VCaP (cell line): ENCODE results near the gene TENM4.

Experiments used
- H3K27ac ChIP-seq: fragments of 450-650 bp; 2 replicates; pipeline ENCODE4 v1.5.1; 2017
- TF ChIP-seq, protein P1 (sequence below): fragments of 450-650 bp; conservative IDR thresholded peaks from 2 replicates; pipeline ENCODE4 v1.5.1; 2017; ENCODE audit warnings: mild to moderate bottlenecking, moderate library complexity

The TENM4 gene

DNA sequence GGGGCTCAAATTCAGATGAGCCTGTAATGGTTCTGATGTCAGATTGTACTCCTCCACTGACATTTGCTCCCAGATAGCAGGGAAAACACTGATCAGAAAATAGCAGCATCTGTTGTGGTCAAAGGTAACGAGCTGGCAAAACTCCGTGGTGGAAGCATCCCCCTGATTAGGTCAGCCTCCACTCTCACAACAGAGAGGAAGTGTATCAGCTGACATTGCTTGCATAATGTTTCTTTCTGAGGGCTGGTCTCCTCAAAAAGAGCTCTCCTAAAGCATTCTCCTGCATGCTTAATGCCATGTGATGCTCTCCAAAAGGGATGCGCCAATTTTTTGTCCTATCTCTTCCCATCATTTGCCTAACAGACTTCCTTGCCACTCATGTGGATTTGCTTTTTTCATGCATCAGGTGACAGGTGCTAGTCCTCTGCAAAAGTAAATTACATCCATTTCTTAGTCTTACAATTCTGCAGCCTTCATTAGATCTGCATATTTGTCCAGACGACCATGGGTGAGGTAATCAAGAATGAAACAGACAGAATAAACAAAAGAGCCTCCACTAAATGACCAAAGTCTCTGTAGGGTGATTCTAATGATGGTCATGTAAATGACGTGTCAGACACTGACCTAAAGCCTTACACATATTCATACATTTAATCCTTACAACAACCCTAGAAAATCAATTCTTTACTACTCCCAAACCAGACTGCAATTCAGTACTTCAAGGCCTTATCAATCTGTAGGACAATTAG lies 6.4 kb upstream of the TENM4 start:
- TF ChIP-seq, protein P1, sequence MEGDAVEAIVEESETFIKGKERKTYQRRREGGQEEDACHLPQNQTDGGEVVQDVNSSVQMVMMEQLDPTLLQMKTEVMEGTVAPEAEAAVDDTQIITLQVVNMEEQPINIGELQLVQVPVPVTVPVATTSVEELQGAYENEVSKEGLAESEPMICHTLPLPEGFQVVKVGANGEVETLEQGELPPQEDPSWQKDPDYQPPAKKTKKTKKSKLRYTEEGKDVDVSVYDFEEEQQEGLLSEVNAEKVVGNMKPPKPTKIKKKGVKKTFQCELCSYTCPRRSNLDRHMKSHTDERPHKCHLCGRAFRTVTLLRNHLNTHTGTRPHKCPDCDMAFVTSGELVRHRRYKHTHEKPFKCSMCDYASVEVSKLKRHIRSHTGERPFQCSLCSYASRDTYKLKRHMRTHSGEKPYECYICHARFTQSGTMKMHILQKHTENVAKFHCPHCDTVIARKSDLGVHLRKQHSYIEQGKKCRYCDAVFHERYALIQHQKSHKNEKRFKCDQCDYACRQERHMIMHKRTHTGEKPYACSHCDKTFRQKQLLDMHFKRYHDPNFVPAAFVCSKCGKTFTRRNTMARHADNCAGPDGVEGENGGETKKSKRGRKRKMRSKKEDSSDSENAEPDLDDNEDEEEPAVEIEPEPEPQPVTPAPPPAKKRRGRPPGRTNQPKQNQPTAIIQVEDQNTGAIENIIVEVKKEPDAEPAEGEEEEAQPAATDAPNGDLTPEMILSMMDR = no peak
- no peak overlapping the region for H3K27ac ChIP-seq

DNA sequence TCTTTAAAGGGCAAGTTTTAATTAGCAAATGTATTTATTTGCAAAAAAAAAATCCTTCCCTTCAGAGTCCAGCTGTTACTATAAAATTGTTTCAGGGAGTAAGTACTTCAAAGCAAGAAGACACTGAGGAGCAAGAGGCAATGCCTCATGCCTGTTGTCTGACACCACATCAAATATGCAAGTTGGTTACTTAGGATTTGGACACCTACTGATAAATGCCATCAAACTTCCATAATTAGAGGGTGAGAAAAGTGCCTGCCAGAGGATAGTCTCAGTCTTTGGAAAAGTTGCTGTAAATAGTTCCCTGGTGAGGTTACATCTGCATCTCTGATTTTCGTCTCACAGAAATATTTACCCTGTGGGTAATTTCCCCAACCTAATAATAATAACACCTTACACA lies 4.1 kb upstream of the TENM4 start:
- TF ChIP-seq, protein P1 = no peak
- no peak overlapping the region for H3K27ac ChIP-seq

DNA sequence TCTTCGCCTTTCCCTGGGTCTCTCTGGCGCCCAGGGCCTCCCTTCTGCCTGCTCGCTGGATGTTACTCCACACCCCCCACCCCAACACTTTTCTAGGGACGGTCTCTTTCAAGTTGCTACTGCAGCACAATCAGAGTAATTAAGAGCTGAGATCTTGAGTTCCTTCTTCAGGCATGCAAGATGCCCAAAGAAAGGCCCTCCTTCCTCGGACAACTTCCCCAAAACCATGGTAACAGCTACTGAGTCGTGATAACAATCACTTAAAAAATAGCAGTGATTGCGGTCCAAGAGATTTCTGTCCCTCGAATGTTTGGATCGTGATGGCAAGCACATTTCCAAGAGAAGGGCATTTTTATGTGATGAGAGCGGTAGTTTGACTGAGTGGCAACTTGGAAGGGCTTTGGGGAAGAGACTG lies 638 bp upstream of the TENM4 start:
- TF ChIP-seq, protein P1 = no peak
- no peak overlapping the region for H3K27ac ChIP-seq

DNA sequence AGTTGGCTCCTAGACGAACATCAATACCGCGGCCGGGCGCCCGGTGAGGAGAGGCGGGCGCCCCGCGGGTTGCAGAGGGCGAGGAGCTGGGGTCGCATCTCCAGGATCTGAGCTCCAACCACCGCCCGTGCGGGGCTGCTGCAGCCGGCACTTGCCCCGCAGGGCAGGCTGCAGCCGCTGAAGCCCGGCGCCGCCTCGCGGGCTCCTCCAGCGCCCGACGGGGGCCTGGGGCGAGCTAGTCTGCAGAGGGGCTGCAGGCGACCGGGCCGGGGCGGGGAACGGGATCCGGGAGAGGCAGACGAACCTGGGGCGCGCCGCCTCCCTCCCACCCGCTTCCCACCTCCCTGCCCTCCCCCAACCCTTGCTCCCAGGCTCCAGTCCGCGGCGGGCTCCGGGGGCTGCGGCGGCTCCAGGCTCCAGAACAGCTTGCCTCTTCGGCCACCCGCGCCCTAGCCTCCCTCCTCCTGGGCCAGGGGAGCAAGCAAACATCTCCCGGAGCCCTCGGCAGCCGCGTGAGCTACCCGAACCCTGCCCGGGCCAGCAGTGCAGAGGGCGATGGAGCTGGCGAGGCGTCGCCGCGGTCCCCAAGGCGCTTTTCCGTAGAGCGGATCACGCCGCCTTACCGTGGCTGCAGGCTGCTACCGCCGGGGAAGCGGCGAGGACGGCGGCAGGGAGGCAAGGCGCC lies 802 bp downstream of the TENM4 start:
- H3K27ac ChIP-seq = no peak overlapping the region

DNA sequence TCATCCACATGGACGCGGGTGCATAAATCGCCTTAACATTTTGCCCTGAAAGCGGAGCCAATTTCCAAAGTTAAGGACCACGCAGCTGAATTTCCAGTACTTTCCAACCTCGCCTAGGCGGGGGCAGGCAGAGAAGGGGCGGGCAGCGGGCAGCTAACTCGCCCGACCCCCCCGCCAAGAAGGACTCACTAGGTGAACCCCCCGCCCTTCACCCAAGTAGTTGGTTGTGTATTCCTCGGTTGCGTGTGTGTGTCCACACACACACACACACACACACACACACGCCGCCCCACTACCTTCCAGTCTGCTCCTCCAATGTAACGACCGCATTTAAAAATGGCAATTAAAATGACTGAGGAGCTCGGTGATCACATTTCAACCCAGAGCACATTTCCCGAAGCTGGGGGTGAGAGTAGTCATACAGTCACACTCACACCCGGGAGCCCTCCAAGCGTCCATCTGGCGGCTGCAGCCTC lies 1.4 kb downstream of the TENM4 start:
- H3K27ac ChIP-seq = no peak overlapping the region
- TF ChIP-seq, protein P1 = no peak

More for the DNA sequence above, 802 bp downstream of the TENM4 start:
- TF ChIP-seq, protein P1 = peak; percentile 26

DNA sequence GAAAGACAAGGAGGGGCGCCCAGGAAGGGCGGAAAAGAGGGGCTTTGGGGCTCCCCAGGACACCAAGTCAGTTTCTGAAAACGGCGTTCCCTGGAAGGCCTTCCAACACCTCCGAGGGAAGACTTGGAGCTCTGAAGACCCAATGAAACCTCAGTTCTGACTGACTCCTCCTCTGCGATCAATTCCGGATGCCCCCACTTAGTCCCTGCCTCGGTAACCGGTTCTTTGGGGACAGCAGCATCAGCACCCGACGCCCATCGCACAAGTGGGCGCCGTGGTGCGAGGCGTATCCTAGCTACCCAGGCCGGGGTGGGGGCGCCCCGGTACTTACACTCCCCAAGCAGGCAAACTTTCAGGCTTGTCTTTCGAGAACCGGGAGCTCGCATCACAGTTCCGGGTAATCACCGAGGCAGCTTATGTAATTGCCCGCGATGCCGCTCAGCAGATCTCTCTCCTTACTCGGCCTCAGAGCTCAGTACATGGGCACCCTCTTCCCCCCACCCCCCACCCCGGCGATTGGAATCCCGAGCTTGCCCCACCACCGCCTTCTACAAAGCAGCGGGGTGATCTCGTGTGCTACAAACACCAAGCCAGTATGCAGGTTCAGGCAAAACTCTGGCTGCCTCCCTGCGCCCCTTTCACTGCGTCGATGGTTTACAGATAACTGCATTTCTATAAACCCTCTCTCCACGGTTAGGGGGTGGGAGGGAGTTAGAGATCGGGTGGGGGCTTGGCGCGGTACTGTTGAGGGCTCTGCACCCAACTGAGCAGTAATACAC lies 2.0 kb downstream of the TENM4 start:
- TF ChIP-seq, protein P1 = no peak
- no peak overlapping the region for H3K27ac ChIP-seq
